Subcutaneous abdominal adipose tissue (tissue), 5 donors: ENCODE data around the gene GADD45B.
"Not testable (repeated sequence)": the region's sequence is repeated elsewhere in the genome, so short reads cannot be mapped to it uniquely, and the experiment has no call there.

Experiments
- H3K27ac ChIP-seq: one replicate; pipeline ENCODE4 v1.7.0; 2013; ENCODE audit warnings: low read depth, mild to moderate bottlenecking, inconsistent platforms, low read length, moderate library complexity
- H3K27me3 ChIP-seq, 5 donors: one replicate each; pipeline ENCODE4 v1.7.0; 2013; ENCODE audit warnings: low read length in 5 of 5, inconsistent platforms in 1 of 5; ENCODE audit not compliant: control insufficient read depth in 5 of 5, insufficient read depth in 4 of 5
- H3K36me3 ChIP-seq, 5 donors: one replicate each; pipeline ENCODE4 v1.7.0; 2013; ENCODE audit warnings: low read length in 5 of 5; ENCODE audit not compliant: control insufficient read depth in 5 of 5, insufficient read depth in 5 of 5
- H3K4me1 ChIP-seq, 5 donors: one replicate each; pipeline ENCODE4 v1.7.0; 2013; ENCODE audit warnings: low read length in 5 of 5, mild to moderate bottlenecking in 3 of 5, moderate library complexity in 1 of 5; ENCODE audit not compliant: control insufficient read depth in 5 of 5, insufficient read depth in 5 of 5
- H3K4me3 ChIP-seq, 5 donors: one replicate each; pipeline ENCODE4 v1.7.0; 2013; ENCODE audit warnings: low read length in 5 of 5, low read depth in 1 of 5
- H3K9ac ChIP-seq, 5 donors: one replicate each; pipeline ENCODE4 v1.7.0; 2013; ENCODE audit warnings: low read length in 5 of 5, mild to moderate bottlenecking in 4 of 5, moderate library complexity in 3 of 5
- H3K9me3 ChIP-seq, 5 donors: one replicate each; pipeline ENCODE4 v1.7.0; 2013; ENCODE audit warnings: low read length in 5 of 5; ENCODE audit not compliant: control insufficient read depth in 5 of 5
- donor health status: healthy.
- donor health status: healthy.
- donor health status: healthy.
- donor health status: healthy.
- donor health status: healthy.

GADD45B gene

GRCh38 chr19:2511570-2511969, 35.6 kb downstream of the GADD45B start:
- Histone ChIP-seq H3K4me3 (no peak overlapping the region), H3K9me3 (no peaks in the 10 kb centered on the region), H3K9ac (no peak overlapping the region), H3K36me3 (no peaks in the 10 kb centered on the region), H3K4me1 (peaks cover 0 to 3% (median 2%) of the 10 kb centered on the region in 5 donors), H3K27ac (no peak overlapping the region), H3K27me3 (peaks cover 0 to 11% (median 6%) of the 10 kb centered on the region in 5 donors)

- H3K9me3 ChIP-seq: no peaks in the 10 kb centered on the region
- no peaks in the 10 kb centered on the region for H3K36me3 ChIP-seq
- H3K9ac ChIP-seq: no peak overlapping the region
- peaks cover 0 to 11% (median 6%) of the 10 kb centered on the region in 5 donors for H3K27me3 ChIP-seq
- H3K4me1 ChIP-seq: peaks cover 0 to 3% (median under 1%) of the 10 kb centered on the region in 5 donors
- no peak overlapping the region for H3K27ac ChIP-seq
- no peak overlapping the region for H3K4me3 ChIP-seq
These were observed 36.1 kb downstream of the GADD45B start for GRCh38 chr19:2511991-2512390.

GRCh38 chr19:2512523-2513431, 36.9 kb downstream of the GADD45B start:
- Histone ChIP-seq H3K36me3 (no peaks in the 10 kb centered on the region), H3K27me3 (peaks cover 0 to 11% (median 6%) of the 10 kb centered on the region in 5 donors), H3K9ac (no peak overlapping the region), H3K27ac (no peak overlapping the region), H3K4me3 (no peak overlapping the region), H3K9me3 (no peaks in the 10 kb centered on the region), H3K4me1 (no peaks in the 10 kb centered on the region)

GRCh38 chr19:2514981-2515518, 39.1 kb downstream of the GADD45B start:
- H3K9me3 ChIP-seq: no peaks in the 10 kb centered on the region
- H3K27ac ChIP-seq: no peak overlapping the region
- no peaks in the 10 kb centered on the region for H3K36me3 ChIP-seq
- H3K27me3 ChIP-seq: peaks cover 0 to 11% (median 6%) of the 10 kb centered on the region in 5 donors
- no peaks in the 10 kb centered on the region for H3K4me1 ChIP-seq
- H3K9ac ChIP-seq: no peak overlapping the region
- H3K4me3 ChIP-seq: no peak overlapping the region

- H3K4me3 ChIP-seq: no peak overlapping the region
- no peaks in the 10 kb centered on the region for H3K9me3 ChIP-seq
- H3K27ac ChIP-seq: no peak overlapping the region
- H3K4me1 ChIP-seq: peaks cover 0 to 7% (median 0%) of the 10 kb centered on the region in 5 donors
- no peaks in the 10 kb centered on the region for H3K36me3 ChIP-seq
- H3K9ac ChIP-seq: no peak overlapping the region
- peaks cover 0 to 11% (median 0%) of the 10 kb centered on the region in 5 donors for H3K27me3 ChIP-seq
These were observed 40.8 kb downstream of the GADD45B start for GRCh38 chr19:2516727-2517126.

GRCh38 chr19:2517881-2518601, 42.1 kb downstream of the GADD45B start:
- Histone ChIP-seq H3K36me3 (no peaks in the 10 kb centered on the region), H3K4me3 (no peak overlapping the region), H3K27ac (no peak overlapping the region), H3K4me1 (peaks cover 0 to 7% (median 0%) of the 10 kb centered on the region in 5 donors), H3K9me3 (no peaks in the 10 kb centered on the region), H3K27me3 (peaks cover 0 to 4% (median 0%) of the 10 kb centered on the region in 5 donors), H3K9ac (no peak overlapping the region)

- not testable (repeated sequence) for H3K9me3 ChIP-seq, H3K36me3 ChIP-seq, H3K4me3 ChIP-seq, H3K27ac ChIP-seq, H3K4me1 ChIP-seq, H3K9ac ChIP-seq, H3K27me3 ChIP-seq
These were observed 42.9 kb downstream of the GADD45B start for GRCh38 chr19:2518856-2519255.

GRCh38 chr19:2519482-2519881, 43.6 kb downstream of the GADD45B start:
- Histone ChIP-seq H3K4me1 (peaks cover 0 to 7% (median 4%) of the 10 kb centered on the region in 5 donors), H3K36me3 (peaks cover 0 to 2% (median 0%) of the 10 kb centered on the region in 5 donors), H3K9ac (no peak overlapping the region), H3K9me3 (no peaks in the 10 kb centered on the region), H3K27me3 (no peaks in the 10 kb centered on the region), H3K4me3 (no peak overlapping the region), H3K27ac (no peak overlapping the region)

- peaks cover 0 to 4% (median 0%) of the 10 kb centered on the region in 5 donors for H3K36me3 ChIP-seq
- H3K4me3 ChIP-seq: no peak overlapping the region
- H3K4me1 ChIP-seq: peaks cover 2 to 19% (median 14%) of the 10 kb centered on the region in 5 donors
- H3K27me3 ChIP-seq: no peaks in the 10 kb centered on the region
- no peak overlapping the region for H3K27ac ChIP-seq
- no peak overlapping the region for H3K9ac ChIP-seq
- H3K9me3 ChIP-seq: no peaks in the 10 kb centered on the region
These were observed 47.8 kb downstream of the GADD45B start for GRCh38 chr19:2523630-2524311.
